ENCODE measurements around the gene OCSTAMP.

The OCSTAMP gene

GRCh38 chr20:46572790-46573189 lies 22.3 kb upstream of the OCSTAMP start:
- DNase-seq = no peak

- DNase-seq = no peak
Measured at GRCh38 chr20:46572153-46572552, 21.7 kb upstream of the OCSTAMP start.

- no peak for DNase-seq
Measured at GRCh38 chr20:46571418-46571817, 21.0 kb upstream of the OCSTAMP start.

- DNase-seq = no peak
Measured at GRCh38 chr20:46570956-46571355, 20.5 kb upstream of the OCSTAMP start.

GRCh38 chr20:46569961-46570360 lies 19.5 kb upstream of the OCSTAMP start:
- no peak for DNase-seq

- no peak for DNase-seq
Measured at GRCh38 chr20:46568570-46569129, 18.2 kb upstream of the OCSTAMP start.

- no peak for DNase-seq
Measured at GRCh38 chr20:46566125-46566524, 15.7 kb upstream of the OCSTAMP start.

GRCh38 chr20:46564241-46564957 lies 13.9 kb upstream of the OCSTAMP start:
- no peak for DNase-seq

- no peak for DNase-seq
Measured at GRCh38 chr20:46563860-46564221, 13.4 kb upstream of the OCSTAMP start.

- no peak for DNase-seq
Measured at GRCh38 chr20:46563170-46563859, 12.9 kb upstream of the OCSTAMP start.

GRCh38 chr20:46562373-46563169 lies 12.1 kb upstream of the OCSTAMP start:
- DNase-seq = peak; percentile 82

- no peak for DNase-seq
Measured at GRCh38 chr20:46562009-46562372, 11.5 kb upstream of the OCSTAMP start.

- no peak for DNase-seq
Measured at GRCh38 chr20:46559685-46560440, 9.4 kb upstream of the OCSTAMP start.

GRCh38 chr20:46559001-46559400 lies 8.5 kb upstream of the OCSTAMP start:
- no peak for DNase-seq

GRCh38 chr20:46558511-46558959 lies 8.1 kb upstream of the OCSTAMP start:
- DNase-seq = peak; percentile 79

- DNase-seq = no peak
Measured at GRCh38 chr20:46557231-46557956, 6.9 kb upstream of the OCSTAMP start.

- no peak for DNase-seq
Measured at GRCh38 chr20:46555370-46555956, 5.0 kb upstream of the OCSTAMP start.

GRCh38 chr20:46554828-46555227 lies 4.4 kb upstream of the OCSTAMP start:
- DNase-seq = no peak

GRCh38 chr20:46553926-46554325 lies 3.5 kb upstream of the OCSTAMP start:
- no peak for DNase-seq

GRCh38 chr20:46552460-46553420 lies 2.3 kb upstream of the OCSTAMP start:
- peak; percentile 61 for DNase-seq
